Cerebellar nuclear complex (tissue), 1 donor: ENCODE results near the gene NDFIP2.
A peak's percentile ranks its signal among the peaks of the same experiment; 100 is the strongest.
"Not testable (repeated sequence)": the region's sequence is repeated elsewhere in the genome, so short reads cannot be mapped to it uniquely, and the experiment has no call there.

Experiments used
- DNase-seq, 2 experiments: peaks; one replicate each; lab custom pipeline; 2025; lab: John Stamatoyannopoulos, UW

Gene NDFIP2

GRCh38 chr13:79534596-79534995 lies 53.6 kb downstream of the NDFIP2 start:
- DNase-seq: no peak

GRCh38 chr13:79538757-79539156 lies 57.8 kb downstream of the NDFIP2 start:
- DNase-seq: no peak

DNA sequence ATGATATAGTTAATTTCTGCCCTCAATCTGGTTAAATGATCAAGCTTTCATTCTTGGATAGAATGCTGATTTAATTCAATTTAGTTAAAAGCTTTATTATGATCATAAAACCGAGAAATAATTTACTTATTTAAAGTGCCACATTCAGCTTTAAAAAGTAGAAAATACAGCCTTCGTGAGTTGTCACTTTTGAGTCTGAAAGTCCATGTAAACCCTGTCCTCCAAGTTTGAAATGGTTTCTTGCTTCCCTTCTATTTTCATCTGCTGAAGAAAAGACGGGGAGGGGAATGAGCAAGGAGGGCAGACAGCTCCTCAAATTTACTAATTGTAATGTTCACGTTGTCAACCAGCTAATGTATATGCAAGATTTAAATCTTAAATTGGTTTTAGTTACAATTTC lies 59.5 kb downstream of the NDFIP2 start:
- no peak for DNase-seq

GRCh38 chr13:79541426-79542049 lies 60.6 kb downstream of the NDFIP2 start:
- no peak for DNase-seq

GRCh38 chr13:79543883-79544282 lies 62.9 kb downstream of the NDFIP2 start:
- DNase-seq: no peak

DNA sequence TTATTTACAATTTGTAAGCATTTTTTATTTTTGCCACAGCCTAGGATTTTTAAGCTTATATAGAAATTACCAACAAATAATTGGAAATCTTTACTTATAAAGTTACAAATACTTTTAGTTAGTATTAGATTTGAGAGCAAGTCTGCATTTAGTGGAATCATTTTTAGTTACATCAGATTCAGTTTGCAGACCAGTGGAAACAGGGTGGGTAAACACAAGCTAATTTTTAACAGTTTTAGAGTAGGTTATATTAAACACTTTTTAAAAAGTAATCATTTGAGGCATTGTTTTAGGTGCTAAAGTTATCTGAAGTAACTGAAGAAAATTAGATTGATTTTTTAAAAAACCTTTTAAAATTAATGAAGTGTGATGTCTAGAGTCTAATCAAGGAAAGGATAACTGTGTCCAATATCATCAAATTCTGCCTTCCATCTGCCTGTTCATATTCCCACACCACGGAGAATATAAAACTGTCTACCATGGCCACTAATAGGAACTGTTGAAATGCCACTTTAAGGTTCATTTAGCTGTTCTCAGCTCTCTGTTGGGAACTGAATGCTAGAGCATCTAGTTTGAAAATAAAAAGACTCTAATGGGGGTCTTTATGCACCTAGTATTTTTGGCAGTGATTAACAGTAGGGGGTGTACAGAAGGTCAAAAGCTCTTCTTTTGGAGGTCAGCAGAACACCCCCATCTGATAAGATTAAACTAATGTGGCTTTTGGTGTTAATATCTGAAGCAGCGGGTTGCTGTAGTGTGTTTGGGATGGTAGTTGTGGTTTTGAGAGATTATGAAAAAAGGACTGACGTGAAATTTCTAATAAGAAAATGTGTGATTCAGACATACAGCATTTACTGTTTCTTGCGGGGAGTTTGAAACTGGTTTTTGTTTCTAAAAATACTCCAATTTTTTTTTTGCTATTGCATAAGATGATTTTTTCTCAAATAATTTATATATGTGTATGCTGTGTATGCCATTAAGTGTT lies 66.5 kb downstream of the NDFIP2 start:
- no peak for DNase-seq

GRCh38 chr13:79548902-79549301 lies 67.9 kb downstream of the NDFIP2 start:
- DNase-seq: peak in 1 of 2 experiments; percentile 34

- DNase-seq: no peak
Observed at GRCh38 chr13:79549355-79550106, 68.6 kb downstream of the NDFIP2 start.

DNA sequence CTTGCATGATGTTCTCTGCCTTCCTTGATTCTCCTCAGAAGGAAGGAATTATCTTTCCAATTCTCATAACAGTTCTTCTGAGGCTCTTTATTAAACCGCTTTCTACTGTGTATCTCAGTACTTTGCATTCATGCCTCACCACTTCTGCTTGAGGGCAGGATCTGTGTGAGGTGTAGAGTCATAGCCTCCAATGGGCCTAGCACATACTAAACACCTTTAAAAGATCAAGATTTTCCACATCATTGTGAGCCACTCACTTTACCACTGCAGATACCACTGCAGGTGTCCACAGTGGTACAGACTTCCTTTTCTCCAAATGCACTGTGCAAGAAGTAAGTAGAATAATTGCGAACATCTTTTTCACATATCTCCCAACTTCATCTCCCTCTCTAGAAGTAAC lies 76.7 kb downstream of the NDFIP2 start:
- DNase-seq: no peak

DNA sequence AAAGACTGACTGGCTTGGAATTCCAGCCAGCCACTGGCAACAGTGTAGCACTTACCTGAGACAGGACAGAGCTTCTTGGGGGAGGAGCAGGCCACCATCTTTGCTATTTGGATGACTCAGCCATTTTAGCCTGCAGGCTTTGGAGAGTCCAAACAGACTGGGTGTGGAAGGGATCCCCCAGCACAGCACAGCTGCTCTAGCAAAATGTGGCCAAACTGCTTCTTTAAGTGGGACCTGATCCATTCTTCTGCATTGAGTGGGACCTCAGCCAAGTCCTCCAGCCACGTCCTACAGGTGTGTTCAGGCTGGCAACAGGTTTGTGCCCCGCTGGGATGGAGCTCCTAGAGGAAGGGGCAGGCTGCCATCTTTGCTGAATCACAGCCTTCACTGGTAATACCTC lies 80.0 kb downstream of the NDFIP2 start:
- DNase-seq: no peak

GRCh38 chr13:79562557-79562956 lies 81.6 kb downstream of the NDFIP2 start:
- DNase-seq: no peak

DNA sequence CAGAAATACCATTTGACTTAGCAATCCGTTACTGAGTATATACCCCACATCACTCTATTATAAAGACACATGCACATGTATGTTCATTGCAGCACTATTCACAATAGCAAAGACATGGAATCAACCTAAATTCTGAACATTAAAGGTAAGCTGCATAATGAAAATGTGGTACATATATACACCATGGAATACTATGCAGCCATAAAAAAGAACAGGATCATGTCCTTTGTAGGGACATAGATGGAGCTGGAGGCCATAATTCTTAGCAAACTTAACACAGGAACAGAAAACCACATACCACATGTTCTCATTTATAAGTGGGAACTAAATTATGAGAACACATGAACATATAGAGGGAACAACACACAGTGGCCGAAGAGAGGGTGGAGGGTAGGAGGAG lies 85.2 kb downstream of the NDFIP2 start:
- DNase-seq: no peak

DNA sequence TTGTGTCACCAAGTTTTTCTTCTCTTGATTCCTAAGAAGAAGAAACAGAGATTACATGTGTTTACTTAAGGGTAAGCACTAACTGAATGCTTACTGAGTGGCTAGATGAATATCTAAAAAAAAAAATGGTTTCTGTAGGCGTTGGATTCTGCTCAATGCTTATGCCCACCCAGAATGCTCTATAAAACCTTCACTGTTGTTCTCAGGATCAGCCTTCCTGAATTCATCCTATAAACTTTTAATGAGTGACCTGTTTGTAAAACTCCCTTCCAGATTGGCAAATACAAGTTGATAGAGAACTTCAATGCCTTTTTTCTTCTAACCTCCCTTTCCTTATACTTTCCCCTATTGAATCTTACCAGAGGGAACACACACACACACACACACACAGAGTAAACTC lies 90.2 kb downstream of the NDFIP2 start:
- DNase-seq: no peak

GRCh38 chr13:79573892-79574291 lies 92.9 kb downstream of the NDFIP2 start:
- not testable (repeated sequence) for DNase-seq

- DNase-seq: no peak
Observed at GRCh38 chr13:79581870-79582315, 100.9 kb downstream of the NDFIP2 start.

- no peak for DNase-seq
Observed at GRCh38 chr13:79582896-79583295, 101.9 kb downstream of the NDFIP2 start.

- DNase-seq: no peak
Observed at GRCh38 chr13:79585033-79585432, 104.1 kb downstream of the NDFIP2 start.

DNA sequence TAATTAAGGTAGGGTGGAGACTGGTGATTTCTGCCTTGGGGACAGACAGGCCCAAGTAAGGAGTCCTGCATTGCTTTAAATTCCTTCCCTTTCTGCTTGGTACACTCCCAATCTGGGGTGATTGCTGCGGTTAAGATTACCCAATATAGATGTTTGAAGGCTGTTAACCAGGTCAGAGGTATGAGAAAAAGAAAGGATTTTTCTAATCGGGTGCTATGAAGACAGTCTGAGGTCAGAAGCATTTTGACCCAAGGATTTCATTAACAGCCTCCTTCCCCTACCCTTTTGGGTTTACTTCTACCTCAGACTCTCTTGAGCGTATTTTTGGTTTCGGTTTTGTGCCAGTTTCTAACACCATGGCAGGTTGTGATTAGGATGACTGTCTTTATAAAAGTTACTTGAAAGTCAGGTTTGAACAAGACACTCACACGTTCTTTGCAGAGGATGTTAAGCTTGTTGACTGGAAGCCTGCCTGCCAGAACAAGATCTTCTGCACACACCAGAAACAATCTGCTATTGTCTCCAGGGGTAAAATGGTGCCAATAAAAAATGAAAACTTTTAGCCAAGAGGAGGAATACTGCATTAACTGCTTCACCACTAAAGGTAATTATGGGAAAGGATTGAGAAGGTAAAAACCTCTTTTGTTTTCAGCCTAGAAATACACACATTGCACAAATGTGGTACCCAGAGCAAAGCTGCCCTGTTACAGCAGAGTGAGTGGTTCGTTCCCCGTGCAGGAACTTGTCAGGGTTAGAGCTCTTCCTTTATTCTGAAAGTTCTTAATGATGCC lies 108.8 kb downstream of the NDFIP2 start:
- no peak for DNase-seq

DNA sequence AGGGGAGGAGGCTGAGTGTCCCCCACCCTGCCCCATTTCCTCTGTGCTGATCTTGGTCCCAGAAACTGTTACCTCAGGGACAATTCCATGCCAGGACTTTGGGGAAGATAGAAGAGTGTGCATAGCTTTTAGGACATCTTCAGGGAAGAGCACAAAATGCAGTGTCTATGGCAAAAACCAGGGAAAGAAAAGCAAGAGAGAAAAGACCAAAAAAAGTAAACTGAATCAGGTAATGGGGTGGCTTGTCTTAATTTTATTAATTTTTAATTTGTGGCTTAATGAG lies 109.4 kb downstream of the NDFIP2 start:
- no peak for DNase-seq

DNA sequence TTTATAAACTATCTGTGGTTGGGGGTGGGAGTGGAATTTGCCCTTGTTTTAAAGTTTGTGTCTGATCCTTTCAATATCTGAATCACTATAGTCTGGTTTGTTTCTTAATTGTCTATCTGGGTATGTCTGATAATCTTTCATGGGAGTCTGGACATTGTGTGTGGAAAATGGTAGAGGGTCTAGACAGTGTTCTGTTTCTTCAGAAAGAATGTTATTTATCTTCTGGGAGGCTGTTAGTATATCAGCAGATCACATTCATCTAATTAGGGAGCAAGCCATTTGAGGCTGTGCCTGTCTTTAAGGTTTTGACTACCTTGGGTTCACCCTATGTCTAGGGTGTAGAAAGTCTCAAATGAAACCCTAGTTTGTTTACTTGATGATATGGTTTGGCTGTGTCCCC lies 110.5 kb downstream of the NDFIP2 start:
- DNase-seq: no peak

DNA sequence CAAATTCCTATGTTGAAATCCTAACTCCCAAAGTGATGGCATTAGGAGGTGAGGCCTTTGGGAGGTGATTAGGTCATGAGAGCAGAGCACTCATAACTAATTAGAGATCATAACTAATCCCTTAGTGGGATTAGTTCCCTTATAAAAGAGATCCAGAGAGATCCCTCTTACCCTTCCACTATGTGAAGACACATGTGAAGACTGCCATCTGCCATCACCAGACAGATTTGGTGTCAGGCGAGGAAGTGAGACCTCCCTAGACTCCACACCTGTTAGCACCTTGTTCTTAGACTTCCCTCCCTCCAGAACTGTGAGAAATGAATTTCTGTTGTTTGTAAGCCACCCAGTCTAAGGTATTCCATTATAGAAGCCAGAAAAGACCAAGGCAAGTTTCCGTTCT lies 112.2 kb downstream of the NDFIP2 start:
- no peak for DNase-seq
